Astrocyte of the cerebellum (primary cell): ENCODE measurements around the gene ARL5C.

Experiments used
- DNase-seq: peaks from one replicate; pipeline ENCODE4 v3.0.0-alpha.2; 2011; ENCODE audit warnings: low read depth
- H3K4me3 ChIP-seq: 2 replicates; pipeline ENCODE4 v1.5.1; 2011; ENCODE audit warnings: mild to moderate bottlenecking, low read depth, low read length, moderate library complexity
- in situ Hi-C: cut with HindIII; loops from 2 replicates; pipeline ENCODE4 v1.10.0; 2017; ENCODE audit warnings: low sequenced_read_pairs
- TF ChIP-seq, protein P1 (sequence below): IDR thresholded peaks from 2 replicates; pipeline ENCODE4 v1.5.1; 2012; ENCODE audit warnings: low read length, low read depth, moderate library complexity, mild to moderate bottlenecking; ENCODE audit errors: missing control alignments

Gene ARL5C

DNA sequence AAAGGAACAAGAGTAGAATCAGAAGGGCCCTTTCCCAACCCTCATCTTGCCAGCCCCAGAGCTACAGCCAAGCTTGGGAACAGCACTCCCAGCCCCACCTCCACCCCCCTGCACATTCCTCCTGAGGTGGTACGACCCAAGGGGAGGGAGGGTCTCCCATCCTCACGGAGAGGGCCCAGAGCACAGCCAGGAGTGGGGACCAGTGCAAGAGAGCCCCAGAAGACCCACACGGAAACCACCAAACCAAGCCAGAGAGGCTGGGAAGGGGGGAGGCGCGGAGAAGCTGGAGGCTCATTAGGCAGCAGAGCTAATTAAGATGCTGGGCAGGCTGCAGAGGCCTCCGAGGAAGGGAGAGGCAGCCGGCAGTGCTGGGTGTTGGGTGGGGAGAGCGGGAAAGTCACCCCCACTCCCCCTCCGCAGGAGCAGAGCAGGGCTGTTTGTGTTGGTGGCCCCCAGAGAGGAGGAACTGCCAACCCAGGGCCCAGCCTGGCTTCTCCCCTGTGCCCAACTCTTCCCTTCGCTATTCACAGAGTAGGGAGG lies 29.1 kb upstream of the ARL5C start:
- no peak for DNase-seq
- in situ Hi-C loops, result no loop called here
- peak overlapping the region; percentile 79 for H3K4me3 ChIP-seq
- TF ChIP-seq, protein P1, sequence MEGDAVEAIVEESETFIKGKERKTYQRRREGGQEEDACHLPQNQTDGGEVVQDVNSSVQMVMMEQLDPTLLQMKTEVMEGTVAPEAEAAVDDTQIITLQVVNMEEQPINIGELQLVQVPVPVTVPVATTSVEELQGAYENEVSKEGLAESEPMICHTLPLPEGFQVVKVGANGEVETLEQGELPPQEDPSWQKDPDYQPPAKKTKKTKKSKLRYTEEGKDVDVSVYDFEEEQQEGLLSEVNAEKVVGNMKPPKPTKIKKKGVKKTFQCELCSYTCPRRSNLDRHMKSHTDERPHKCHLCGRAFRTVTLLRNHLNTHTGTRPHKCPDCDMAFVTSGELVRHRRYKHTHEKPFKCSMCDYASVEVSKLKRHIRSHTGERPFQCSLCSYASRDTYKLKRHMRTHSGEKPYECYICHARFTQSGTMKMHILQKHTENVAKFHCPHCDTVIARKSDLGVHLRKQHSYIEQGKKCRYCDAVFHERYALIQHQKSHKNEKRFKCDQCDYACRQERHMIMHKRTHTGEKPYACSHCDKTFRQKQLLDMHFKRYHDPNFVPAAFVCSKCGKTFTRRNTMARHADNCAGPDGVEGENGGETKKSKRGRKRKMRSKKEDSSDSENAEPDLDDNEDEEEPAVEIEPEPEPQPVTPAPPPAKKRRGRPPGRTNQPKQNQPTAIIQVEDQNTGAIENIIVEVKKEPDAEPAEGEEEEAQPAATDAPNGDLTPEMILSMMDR, result no peak

DNA sequence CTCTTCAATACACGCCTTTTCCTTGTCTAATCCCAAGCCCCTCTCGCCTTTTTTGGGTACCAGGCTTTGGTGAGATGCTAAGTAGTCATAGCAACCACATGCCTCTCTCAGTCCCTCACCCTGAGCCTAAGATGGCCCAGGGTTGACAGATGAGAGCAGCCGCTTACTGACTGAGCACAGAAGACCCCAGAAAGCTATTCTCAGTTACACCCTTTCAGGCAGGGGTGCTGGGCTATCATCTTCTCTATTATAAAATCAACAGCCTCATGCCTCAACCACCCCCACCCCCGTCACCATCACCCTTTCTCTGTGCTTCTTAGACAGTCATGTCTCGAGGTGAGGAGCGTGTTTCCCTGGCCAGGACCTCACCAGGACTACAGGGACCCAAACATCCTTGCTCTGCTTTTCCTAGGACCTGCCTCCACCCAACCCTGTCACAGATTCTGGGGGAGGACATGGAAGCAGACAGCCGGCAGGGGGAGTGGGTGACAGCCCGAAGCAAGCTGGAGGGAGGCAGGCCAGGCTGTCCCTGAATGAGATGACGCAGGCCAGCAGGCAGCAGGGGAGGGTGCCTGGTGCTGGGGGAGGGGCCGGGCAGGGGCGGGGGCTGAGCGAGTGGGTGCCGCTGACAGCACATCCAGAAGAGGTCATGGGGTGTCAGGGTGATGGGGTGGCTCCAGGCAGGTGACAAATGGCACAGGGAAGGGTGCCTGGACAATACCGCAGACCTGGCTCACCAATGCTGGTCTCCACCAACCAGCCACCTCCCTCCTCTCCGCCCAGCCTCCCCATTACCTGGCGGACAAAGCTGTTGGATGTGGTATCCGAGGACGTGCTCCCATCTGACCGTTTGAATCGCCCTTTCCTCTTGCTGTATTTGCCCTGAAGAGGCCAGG lies 28.4 kb upstream of the ARL5C start:
- DNase-seq, result no peak
- in situ Hi-C loops, result no loop called here

DNA sequence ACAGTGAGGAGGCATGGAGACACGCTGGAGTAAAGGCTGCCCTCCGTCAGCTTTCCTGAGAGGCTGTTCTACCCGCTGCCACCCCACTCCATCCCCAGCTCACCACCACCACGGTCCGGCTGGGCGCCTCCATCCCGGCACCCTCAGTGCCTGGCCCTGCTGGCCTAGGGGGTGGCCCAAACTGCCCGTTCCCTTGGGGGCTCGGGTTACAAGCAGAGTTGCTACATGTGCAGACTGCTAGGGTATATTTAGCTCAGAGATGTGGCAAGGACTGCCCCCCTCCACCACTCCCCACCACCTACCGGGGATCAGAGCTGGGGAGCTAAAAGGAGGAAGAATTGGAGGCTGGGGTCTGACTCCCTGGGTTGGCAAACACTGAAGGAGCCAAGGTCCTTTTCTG lies 27.4 kb upstream of the ARL5C start:
- in situ Hi-C loops, result no loop called here
- DNase-seq, result no peak
- TF ChIP-seq, protein P1, result no peak
- H3K4me3 ChIP-seq, result no peak overlapping the region

More for the DNA sequence above, 28.4 kb upstream of the ARL5C start:
- TF ChIP-seq, protein P1, result peak; percentile 53
- peak overlapping the region; percentile 79 for H3K4me3 ChIP-seq

DNA sequence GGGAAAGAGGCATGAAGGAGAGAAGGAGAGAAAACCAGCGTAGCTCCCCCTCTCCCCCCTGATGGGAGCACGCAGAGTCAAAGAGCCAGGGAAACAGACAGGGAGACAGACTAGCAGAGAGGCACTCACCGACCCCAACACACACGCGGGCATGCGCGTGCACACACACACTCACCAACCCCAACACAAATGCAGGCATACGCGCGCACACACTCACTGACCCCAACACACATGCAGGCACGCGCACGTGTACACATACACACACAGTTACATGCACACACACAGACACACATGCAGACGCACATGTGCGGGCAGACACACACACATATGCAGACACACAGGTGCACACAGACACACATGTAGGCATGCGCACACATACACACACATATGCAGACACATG lies 26.9 kb upstream of the ARL5C start:
- DNase-seq, result no peak
- in situ Hi-C loops, result no loop called here
- TF ChIP-seq, protein P1, result no peak
- H3K4me3 ChIP-seq, result no peak overlapping the region

DNA sequence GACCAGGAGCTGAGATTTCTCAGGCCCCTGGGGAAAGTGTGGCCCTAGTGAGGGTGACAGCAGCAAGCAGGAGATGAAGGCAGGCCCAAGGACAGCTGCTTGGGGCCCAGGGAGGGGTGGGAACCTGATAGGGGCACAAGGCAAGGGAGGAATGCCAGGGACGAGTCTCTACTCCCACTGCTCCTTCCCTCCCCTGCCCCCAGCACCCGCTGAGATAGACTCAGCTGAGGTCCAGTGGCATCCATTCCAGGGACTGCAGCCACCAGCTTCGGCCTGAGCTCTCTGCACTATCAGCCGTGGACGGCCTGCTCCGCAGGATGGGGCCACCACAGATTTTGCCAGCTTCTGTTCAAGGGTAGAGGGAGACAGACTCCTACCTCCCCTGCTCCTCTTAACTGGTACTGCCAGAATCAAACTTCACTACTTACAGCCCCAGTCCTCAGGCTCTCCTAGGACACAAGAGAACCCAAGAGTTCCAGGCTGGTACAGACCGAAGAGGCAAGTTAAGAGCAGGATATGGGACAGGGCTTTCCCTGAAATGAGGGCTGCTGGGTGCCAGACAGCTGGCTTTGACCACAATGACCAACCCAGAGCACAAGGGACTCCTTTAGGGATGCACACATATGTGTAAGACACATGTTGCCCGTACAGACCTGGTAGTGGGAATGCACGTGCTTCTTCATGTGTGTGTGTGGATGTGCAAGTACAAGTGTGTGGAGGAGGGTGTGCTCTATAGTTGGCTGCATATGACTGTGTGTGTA lies 26.0 kb upstream of the ARL5C start:
- in situ Hi-C loops, result no loop called here
- TF ChIP-seq, protein P1, result no peak
- DNase-seq, result no peak
- H3K4me3 ChIP-seq, result no peak overlapping the region

DNA sequence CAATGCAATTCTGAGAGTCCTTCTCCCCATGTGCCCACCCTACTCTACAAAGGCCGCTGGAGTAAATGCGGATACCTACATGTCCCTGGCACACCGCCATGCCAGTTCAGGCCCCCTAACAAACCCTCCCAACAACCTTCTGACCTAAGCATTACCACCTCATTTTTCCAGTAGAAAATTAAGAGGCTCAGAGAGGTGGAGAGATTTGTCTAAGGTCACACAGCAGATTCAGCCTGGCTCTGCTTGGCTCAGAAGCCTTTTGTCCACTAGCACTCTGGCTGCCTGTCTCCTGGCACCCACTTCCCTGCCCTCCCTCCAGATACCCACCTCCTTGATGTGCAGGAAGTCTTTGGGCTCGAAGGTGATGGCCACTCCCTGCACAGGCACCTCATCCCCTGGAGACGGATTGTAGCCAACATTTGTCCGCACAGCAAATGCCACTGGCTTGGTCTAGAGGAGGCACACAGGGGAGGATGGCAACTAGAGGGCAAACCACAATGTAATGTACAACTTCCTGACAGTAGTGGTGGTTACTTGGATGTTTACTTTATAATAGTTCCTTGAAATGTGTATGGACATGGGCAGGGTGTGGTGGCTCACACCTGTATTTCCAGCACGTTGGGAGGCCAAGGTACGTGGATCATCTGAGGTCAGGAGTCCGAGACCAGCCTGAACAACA lies 21.3 kb upstream of the ARL5C start:
- TF ChIP-seq, protein P1, result no peak
- H3K4me3 ChIP-seq, result no peak overlapping the region
- in situ Hi-C loops, result no loop called here
- no peak for DNase-seq
